ENCODE data around the gene FGD6.
"Not testable (repeated sequence)": the region's sequence is repeated elsewhere in the genome, so short reads cannot be mapped to it uniquely, and the experiment has no call there.

Gene FGD6

DNA sequence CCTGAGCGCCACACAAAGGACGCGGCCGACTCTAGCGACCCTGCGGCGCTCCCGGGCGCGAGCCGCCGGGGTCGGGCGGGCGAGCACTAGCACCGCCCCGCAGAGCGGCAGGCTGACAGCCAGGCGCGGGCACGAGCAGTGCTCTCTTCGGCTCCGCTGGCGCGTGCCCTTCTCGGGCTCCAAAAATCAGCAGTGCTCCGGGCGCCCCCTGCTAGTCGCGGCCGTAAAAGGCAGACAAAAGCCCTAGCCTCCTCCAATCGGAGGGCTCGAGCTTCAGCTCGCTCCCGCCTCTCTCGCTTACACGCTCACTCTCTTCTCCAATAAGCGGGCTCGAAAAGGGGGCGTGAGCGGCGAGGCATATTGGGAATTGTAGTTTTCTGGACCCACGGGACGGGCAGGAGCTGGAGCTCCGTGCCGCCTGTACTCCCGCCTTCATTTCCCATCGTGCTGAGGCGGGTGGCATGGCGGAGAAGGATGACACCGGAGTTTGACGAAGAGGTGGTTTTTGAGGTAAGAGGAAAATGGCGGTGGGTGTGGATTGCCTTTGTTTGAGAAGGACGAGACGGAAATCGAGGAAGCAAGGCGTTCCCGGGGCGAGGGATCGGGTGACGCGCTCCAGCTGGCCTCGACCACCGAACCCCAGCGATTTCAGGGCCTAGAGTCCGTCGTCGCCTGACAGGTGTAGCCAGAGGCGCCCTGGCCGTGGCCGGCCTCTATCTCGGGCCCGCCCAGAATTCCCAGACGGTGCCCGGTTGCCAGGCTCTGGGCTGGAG, at the start of gene FGD6, which contains the start of gene VEZT:
FGD6 (minus strand) TSS at position 91 of the 773 bp plus-strand sequence. CDS start 227 bp downstream, outside the sequence.
VEZT (plus strand) TSS at position 431 of the 773 bp plus-strand sequence; CDS start at position 475, 44 bp downstream.
- DNase-seq: peak; percentile 98 to 99

DNA sequence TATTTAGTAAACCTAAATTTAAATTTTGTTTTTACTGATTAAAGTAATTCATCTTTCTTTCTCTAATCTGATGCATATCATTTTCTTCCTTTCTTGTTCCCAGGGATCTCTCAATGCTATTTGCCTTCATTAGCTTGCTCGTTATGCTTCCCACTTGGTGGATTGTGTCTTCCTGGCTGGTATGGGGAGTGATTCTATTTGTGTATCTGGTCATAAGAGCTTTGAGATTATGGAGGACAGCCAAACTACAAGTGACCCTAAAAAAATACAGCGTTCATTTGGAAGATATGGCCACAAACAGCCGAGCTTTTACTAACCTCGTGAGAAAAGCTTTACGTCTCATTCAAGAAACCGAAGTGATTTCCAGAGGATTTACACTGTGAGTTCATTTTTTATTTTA, 49.0 kb upstream of the FGD6 start:
- DNase-seq: no peak

DNA sequence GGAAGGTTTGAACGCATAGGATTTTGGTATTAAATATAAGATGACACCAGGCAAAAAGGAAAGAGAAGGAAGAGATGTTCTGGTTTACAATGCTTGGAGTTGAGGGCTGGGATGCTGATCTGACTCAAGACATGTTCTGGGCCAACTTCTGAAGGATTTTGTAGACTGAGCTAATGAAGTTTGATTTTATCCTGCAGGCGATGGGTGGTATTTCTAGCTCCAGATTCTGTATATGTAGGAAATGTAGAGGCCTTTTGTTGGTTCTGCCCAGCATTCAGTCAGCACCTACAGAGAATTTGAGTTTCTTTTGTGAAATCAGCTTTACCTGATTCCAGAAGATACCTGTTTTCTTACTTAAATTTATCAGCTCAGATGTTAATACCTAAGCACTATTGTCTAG, 48.5 kb upstream of the FGD6 start:
- DNase-seq: no peak

DNA sequence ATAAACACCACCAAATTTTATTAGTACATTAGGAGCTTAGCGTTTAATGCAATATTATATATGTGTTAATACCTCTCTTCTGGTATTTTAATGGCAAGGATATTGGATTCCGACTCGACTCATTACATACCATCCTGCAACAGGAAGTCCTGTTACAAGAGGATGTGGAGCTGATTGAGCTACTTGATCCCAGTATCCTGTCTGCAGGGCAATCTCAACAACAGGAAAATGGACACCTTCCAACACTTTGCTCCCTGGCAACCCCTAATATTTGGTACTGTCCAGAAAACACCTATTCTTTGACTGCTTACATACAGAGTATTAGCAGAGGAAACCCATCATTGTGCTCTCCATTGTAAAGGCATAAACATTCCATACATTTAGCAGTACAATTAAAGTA, 45.5 kb upstream of the FGD6 start:
- DNase-seq: no peak

DNA sequence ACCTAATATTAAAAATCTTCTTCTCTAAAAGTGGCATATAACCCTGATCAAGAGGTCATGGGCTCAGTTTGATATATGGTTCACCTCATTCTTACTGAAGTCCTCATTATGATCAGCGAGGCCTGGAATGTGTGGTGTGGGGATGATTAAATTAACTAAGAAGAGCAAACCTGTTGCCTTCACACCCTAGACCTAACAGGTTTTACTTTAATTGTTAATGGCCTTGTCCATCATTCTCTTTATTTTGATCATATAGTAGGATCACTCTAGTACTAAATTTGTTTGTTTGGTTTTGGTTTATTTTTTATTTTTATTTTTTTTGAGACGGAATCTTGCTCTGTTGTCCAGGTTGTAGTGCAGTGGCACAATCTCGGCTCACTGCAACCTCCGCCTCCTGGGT, 43.8 kb upstream of the FGD6 start:
- DNase-seq: no peak

DNA sequence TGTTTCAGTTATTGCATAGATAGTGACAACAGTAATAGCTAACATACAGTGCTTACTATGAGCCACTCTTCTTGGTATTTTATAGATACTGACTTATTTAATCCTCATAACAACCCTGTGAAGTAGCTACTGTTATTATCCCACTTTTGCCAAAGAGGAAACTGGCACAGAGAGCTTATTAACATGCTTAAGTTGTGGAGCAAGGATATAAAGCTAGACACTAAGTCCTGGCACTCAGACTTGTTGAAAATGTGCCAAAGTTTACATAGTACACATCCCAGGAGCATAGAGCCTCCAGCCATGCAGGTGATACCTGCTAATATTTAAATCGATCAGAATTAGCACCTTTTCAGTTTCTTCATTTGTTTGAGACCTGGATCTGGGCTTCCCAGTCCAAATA, 42.1 kb upstream of the FGD6 start:
- DNase-seq: no peak

DNA sequence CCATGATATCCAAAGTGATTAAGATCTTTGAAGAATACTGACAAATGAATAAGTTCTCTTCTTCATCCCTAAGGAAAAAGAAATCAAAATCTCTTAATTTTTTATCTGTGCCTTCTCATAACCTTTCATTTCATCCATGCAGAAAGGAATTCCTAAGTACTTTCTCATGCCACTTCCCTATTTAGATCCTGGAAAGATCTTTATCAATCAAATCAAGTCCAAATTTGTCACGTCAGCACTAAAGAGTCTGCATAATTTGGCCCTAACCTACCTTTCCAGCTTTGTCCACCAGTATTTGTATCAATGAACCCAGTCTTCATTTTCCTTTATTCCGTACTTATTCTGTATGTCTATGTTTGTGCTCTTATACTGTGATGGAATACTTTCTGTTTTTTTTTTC, 41.5 kb upstream of the FGD6 start:
- no peak for DNase-seq

DNA sequence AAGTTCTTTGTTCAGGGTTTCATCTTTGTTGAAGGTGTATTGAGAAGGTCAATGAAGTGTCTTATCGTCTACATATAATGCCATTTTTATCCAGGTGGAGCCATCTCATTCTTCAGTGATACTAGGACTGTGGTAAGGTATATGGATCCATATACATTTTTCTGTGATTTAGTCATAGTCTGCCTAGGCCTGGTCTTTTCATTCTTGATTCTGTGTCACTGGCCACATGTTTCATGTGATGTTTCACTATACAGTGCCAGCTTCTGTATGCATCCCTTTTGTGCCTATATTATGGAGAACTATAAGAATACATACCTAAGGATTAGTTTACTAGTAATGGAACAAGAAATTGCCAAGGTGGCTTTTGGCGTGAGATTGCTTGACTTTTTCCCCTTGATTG, 40.9 kb upstream of the FGD6 start:
- no peak for DNase-seq

DNA sequence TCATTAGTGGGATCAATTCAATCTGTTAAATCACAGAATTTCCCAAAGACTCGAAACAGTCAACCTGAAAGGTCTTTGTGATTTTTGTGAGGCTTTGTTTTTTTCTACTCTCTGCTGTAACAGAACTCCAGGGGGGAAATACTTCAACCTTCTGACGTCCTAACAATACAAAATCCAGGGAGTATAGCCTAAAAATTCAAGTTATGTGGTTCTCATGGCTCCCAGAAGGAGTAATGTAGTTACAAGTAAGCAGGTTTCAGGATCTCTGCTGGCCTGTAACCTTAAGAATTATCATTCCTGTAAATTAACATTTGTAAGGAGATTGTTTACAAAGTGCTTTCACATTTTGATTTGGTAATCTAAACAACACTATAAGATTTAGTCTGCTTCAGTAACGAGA, 40.3 kb upstream of the FGD6 start:
- no peak for DNase-seq

DNA sequence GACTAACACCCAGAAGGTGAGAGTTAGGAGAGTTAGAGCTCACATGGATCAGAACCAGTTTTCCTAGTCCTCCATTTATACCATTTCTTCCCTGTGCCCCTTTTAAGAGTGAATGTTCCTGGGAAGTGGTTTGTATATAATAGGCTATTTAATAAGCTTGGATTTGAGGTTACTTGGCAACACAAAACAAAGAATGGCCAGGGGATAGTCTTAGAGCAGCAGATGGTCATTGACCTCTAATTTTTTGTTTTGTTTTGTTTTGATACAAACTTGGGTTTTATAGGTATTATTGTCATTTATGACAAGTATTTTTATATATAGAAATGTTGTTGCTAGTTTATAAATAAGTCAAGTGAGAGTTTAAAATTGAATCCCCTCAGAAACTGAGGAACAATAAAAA, 36.1 kb upstream of the FGD6 start:
- no peak for DNase-seq

DNA sequence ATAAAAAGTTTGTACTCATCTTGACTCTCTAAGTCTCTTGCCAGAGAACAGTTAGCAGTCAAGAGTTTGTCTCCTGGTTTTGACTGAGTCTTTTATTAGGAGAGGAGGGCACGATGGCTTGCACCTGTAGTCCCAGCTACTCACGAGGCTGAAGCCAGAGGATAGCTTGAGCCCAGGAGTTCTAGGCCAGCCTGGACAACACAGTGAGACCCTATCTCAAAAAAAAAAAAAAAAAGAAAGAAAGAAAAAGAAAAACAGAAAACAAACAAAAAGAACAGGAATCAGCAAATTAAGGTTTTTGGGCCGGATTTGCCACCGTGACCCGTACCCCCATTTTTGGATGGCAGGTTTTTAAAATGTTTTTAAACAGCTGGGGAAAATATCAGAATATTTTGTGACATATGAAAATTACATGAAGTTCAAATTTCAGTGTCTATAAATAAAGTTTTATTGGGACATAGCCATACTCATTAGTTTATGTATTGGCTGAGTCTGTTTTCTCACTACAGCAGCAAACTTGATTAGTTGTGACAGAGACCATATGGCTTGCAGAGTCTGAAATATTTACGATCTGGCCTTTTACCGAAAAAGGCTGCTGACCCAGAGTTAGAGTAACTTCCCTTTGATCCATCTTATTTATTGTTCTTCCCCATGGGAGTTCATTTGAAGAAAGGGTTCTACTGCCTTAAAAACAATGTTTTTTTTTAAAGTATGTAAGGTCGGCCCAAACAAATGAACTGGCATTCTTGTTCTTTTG, 31.5 kb upstream of the FGD6 start:
- no peak for DNase-seq

DNA sequence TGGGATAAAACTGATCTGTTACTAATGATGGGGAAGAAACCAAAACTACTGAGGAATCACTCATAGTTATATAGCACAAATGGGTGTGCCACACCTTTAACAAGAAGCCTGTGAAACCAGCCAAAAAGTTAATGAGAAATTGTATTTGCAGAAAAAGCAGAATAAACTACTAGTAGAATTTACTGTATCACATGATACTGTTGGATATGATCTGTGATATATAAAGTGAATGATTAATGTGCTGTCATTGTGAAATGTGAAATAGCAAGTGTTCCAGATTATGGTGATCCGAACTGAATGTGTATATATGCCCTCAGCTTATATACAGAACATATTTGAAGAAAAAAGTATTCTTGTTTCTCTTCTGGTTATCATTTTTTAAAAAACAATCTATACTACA, 30.8 kb upstream of the FGD6 start:
- no peak for DNase-seq

DNA sequence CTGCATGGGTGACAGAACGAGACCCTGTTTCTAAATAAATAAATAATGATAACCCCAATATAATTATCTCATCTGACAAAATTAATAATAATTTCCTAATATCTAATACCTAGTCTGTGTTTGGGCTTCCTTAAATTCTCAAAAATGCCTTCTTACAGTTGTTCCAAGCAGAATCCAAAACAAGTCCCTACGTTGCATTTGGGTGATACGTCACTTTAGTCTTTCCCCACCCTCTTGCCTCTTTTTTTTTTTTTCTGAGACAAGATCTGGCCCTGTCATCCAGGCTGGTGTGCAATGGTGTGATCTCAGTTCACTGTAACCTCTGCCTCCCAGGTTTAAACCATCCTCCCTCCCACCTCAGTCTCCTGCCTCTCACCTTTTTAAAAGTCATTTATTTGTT, 27.1 kb upstream of the FGD6 start:
- DNase-seq: no peak

DNA sequence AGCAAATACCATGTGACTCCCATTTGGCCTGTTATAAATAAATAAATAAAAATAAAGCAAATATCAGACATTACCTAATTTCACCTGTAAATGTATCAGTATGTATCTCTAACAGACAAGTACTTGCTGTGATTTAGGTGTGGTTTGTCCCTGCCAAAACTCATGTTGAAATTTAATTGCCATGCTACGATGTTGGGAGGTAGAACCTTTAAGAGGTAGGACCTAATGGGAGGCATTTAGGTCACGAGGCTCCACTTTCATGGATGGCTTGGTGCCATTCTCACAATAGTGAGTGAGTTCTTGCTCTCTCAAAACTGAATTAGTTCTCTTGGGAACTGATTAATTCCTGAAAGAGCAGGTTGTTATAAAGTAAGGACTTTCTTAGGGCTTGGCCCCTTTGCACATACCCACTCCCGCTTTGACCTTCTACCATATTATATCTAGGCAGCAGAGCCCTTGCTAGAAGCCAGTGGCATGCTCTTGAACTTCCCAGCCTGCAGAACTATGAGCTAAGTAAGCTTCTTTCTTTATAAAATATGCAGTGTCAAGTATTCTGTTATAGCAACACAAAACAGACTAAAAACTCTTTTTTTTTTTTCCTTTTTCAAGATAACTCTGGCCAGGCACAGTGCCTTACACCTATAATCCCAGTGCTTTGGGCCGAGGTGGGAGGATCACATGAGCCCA, 26.4 kb upstream of the FGD6 start:
- no peak for DNase-seq

DNA sequence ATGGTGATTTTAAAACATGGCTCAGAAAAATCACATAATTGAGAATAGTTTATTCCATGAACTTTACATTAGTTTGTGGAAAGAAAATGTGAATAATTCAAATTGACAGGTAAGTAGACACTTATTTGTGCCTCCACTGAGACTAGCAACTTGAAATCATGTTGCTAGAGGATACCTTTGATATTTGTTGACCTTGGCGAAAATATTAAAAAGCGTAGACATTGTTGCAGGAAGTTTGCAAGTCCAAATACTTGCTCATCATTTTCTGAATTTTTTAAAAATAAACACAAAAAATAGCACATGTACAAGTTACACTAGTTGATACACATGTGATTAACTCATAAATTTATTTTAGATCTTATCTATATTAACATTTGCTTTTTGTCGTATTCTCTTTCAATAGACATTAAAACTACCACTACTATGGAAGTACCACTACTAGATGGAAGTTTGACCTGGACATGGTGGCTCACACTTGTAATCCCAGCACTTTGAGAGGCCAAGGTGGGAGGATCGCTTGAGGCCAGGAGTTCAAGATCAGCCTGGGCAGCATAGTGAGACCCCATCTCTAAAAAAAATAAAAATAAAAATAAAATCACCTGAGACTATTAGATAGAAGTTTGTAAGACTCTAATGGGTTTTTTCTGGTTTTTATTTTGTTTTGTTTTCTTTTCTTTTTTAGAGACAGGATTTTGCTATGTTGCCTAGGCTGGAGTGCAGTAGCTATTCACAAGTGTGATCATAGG, 24.7 kb upstream of the FGD6 start:
- no peak for DNase-seq

DNA sequence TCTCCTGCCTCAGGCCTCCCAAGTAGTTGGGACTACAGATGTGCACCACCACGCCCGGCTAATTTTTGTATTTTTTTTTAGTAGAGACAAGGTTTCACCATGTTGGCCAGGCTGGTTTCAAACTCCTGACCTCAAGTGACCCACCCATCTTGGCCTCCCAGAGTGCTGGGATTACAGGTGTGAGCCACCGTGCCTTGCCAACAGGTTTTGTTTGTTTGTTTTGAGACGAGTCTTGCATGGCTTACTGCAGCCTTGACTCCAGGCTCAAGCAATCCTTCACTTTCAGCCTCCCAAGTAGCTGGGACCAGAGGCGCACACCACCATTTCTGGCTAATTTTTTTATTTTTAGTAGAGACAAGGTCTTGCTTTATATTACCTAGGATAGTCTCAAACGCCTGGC, 23.9 kb upstream of the FGD6 start:
- DNase-seq: not testable (repeated sequence)

DNA sequence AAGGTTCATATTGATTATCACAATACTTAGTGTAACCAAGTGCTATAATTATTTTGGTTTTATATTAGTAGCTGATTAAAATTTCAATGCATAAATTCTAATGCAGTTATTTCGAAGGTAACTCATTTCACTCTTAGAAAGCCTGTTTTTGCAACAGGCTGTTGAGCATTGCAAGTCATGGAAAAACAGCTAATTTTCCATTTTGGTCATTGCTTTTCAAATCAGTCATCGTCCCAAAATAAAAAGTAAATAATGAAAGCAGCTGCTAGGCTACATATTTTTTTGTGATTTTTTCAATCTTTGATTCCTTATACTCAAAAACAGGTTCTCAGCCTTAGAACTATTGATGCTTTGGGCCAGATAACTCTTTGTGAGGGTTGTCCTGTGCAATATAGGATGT, 23.3 kb upstream of the FGD6 start:
- DNase-seq: no peak

DNA sequence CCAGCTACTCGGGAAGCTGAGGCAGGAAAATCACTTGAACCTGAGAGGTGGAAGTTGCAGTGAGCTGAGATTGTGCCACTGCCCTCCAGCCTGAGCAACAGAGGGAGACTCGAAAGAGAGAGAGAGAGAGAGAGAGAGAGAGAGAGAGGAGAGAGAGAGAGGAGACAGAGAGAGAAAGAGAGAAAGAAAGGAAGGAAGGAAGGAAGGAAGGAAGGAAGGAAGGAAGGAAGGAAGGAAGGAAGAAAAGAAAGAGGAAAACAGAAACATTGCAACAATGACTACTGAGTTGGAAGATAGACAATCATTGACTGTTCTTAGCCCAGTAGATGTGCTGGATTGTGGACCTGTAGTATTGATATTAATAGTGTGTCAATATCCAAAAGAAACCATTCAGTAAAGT, 22.6 kb upstream of the FGD6 start:
- DNase-seq: not testable (repeated sequence)

DNA sequence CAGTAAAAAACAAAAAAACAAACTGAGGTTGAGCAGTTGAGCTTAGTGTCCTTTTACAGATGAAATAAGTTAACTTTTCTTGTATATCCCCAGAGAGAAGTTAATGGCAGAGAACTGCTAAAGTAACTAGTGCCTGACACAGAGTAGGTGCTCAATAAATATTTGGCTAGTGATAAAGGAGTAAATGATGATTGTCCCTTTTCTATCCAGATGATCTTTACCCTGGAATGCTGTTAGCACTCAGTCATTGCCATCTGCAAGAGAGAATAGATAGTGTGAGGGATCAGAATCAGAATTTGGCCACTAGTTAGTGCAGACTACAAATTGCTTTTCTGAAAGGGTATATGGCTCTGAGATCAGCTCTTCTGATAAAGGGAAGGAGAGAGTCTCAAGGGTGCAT, 21.9 kb upstream of the FGD6 start:
- DNase-seq: no peak

DNA sequence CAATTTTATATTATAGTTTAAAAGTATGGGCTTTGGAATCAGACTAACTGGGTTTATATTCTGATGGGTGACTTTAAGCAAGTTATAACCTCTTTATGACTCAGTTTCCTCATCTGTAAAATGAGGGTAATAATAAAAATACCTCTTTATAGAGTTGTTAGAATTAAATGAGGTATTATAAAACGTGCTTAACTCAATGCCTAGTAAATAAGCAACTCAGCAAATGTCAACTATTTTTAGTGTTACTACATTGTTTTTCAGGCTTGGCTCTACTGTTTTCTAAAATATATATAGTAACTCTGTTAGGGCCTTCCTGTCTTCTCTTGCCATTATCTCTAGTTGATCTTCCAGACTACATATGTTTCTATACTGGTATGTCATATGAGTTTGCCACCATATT, 20.9 kb upstream of the FGD6 start:
- no peak for DNase-seq

DNA sequence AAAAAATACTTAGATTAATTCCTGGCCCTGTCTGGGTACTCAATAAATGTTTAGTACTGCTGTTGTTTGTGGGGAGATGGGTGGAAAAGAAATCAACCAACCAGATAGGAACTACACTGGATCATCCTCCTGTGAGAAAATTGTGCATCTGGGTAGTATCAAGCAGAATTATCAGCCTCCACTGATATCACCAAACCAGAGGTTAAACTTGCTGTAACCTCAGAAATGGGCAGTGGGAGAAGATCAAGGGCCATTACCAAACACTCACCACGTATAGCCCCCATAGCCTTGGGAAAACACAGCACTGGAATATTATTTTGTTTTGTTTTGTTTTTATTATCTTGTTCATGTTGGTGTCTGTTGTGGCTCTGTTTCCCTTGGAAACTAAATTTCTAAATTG, 20.0 kb upstream of the FGD6 start:
- no peak for DNase-seq

DNA sequence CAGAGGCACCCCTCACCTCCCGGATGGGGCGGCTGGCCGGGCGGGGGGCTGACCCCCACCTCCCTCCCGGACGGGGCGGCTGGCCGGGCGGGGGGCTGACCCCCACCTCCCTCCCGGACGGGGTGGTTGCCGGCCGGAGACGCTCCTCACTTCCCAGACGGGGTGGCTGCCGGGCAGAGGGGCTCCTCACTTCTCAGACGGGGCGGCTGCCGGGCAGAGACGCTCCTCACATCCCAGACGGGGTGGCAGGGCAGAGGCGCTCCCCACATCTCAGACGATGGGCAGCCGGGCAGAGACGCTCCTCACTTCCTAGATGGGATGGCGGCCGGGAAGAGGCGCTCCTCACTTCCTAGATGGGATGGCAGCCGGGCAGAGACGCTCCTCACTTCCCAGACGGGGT, 18.4 kb upstream of the FGD6 start:
- not testable (repeated sequence) for DNase-seq

DNA sequence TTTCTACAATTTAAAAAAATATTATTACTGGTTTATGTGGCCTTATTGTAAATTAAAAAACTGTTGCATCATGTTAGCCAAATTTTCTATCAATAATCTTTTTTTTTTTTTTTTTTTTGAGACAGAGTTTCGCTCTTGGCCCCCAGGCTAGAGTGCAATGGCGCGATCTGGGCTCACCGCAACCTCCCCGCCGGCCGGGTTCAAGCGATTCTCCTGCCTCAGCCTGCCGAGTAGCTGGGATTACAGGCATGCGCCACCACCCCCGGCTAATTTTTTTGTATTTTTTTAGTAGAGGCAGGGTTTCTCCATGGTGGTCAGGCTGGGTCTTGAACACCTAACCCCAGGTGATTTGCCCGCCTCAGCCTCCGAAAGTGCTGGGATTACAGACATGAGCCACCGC, 16.9 kb upstream of the FGD6 start:
- DNase-seq: not testable (repeated sequence)
